ENCODE results near the gene IL25. TPM values are rescaled to one million over a fixed set of nuclear protein-coding genes. Genes with fewer than 3 reads are reported as not detected.

IL25 gene
- total and polyA plus RNA-seq, 7 donors: not detected

- no peaks in the 10 kb centered on the region for H3K27me3 ChIP-seq
- no peak for TF ChIP-seq CTCF (IDR thresholded peaks at IDR 0.05)
- no peak for TF ChIP-seq EP300 (IDR thresholded peaks at IDR 0.05)
- no peak for TF ChIP-seq POLR2AphosphoS5 (IDR thresholded peaks at IDR 0.05)
- TF ChIP-seq POLR2A (IDR thresholded peaks at IDR 0.05): no peak
- no peak for DNase-seq
- H3K36me3 ChIP-seq: no peaks in the 10 kb centered on the region
- intact Hi-C loops (cut with DNase I): no loop called here
- H3K4me1 ChIP-seq: no peaks in the 10 kb centered on the region
- H3K27ac ChIP-seq: no peak overlapping the region
- no peaks in the 10 kb centered on the region for H3K9me3 ChIP-seq
- no peak overlapping the region for H3K4me3 ChIP-seq
- 83 to 84% methylated on average over 4 of the region's 4 CpGs for WGBS, 2 donors
Observed at GRCh38 chr14:23401291-23401690, 28.7 kb downstream of the IL25 start.

GRCh38 chr14:23402296-23403138 is 29.9 kb downstream of the IL25 start:
- Histone ChIP-seq H3K4me3 (no peak overlapping the region), H3K27me3 (peaks cover 0 to 5% (median 0%) of the 10 kb centered on the region in 3 donors), H3K4me1 (no peaks in the 10 kb centered on the region), H3K9me3 (no peaks in the 10 kb centered on the region), H3K36me3 (no peaks in the 10 kb centered on the region), H3K27ac (no peak overlapping the region)
- WGBS, 2 donors: 54 to 73% methylated on average over 25 of the region's 25 CpGs
- TF ChIP-seq EP300 (IDR thresholded peaks at IDR 0.05): no peak
- no peak for TF ChIP-seq CTCF (IDR thresholded peaks at IDR 0.05)
- TF ChIP-seq POLR2AphosphoS5 (IDR thresholded peaks at IDR 0.05): no peak
- no peak for TF ChIP-seq POLR2A (IDR thresholded peaks at IDR 0.05)
- intact Hi-C loops (cut with DNase I): no loop called here
- DNase-seq: no peak

GRCh38 chr14:23403139-23403438 is 30.5 kb downstream of the IL25 start:
- 59 to 60% methylated on average over 7 of the region's 7 CpGs for WGBS, 2 donors
- no peaks in the 10 kb centered on the region for H3K9me3 ChIP-seq
- H3K27me3 ChIP-seq: peaks cover 0 to 5% (median 0%) of the 10 kb centered on the region in 3 donors
- TF ChIP-seq CTCF (IDR thresholded peaks at IDR 0.05) (no peak), EP300 (IDR thresholded peaks at IDR 0.05) (no peak), POLR2AphosphoS5 (IDR thresholded peaks at IDR 0.05) (no peak), POLR2A (IDR thresholded peaks at IDR 0.05) (no peak)
- H3K36me3 ChIP-seq: no peaks in the 10 kb centered on the region
- DNase-seq: no peak
- H3K4me1 ChIP-seq: no peaks in the 10 kb centered on the region
- no peak overlapping the region for H3K4me3 ChIP-seq
- intact Hi-C loops (cut with DNase I): no loop called here
- H3K27ac ChIP-seq: no peak overlapping the region

- no peaks in the 10 kb centered on the region for H3K9me3 ChIP-seq
- no peaks in the 10 kb centered on the region for H3K4me1 ChIP-seq
- DNase-seq: no peak
- H3K36me3 ChIP-seq: no peaks in the 10 kb centered on the region
- H3K27ac ChIP-seq: no peak overlapping the region
- H3K4me3 ChIP-seq: no peak overlapping the region
- TF ChIP-seq EP300 (IDR thresholded peaks at IDR 0.05): no peak
- no peak for TF ChIP-seq CTCF (IDR thresholded peaks at IDR 0.05)
- no peak for TF ChIP-seq POLR2A (IDR thresholded peaks at IDR 0.05)
- no peak for TF ChIP-seq POLR2AphosphoS5 (IDR thresholded peaks at IDR 0.05)
- peaks cover 0 to 5% (median 0%) of the 10 kb centered on the region in 3 donors for H3K27me3 ChIP-seq
- intact Hi-C loops (cut with DNase I): no loop called here
- WGBS, 2 donors: 55 to 76% methylated on average over 4 of the region's 4 CpGs
Observed at GRCh38 chr14:23403908-23404307, 31.3 kb downstream of the IL25 start.
